Measurements from ENCODE around the gene C12orf76.
"Not testable (repeated sequence)": the region's sequence is repeated elsewhere in the genome, so short reads cannot be mapped to it uniquely, and the experiment has no call there.

C12orf76 gene

DNA sequence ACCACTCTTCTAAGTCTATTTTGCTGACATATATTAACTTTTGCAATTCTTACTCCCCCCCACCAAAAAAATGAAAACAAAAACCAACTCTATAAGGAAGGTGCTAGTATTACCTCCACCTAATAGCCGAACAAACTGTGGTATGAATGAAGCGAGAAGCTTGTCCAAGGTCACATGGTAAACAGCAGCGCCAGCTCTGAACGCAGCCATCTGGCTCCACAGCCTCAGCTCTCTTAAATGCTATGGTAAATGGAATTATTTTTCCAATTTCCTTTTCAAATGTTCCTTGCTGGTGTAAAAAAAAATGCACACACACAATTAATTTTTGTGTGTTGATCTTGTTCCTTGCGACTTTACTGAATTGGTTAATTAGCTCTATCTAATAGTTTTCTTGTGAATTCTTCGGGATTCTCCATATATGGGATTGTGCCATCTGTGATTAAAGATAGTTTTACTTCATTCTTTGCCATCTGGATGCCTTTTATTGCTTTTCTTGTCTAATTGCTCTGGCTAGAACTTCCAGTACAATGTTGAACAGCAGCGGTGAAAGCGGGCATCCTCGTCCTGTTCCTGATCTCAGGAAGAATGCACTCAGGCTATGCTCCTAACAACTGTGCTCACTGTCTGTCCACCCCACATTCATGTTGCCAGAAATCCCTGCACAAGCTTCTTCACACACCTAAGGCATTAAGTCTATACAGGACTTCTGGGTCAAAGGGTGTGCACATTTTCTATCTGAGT lies 10.7 kb upstream of the C12orf76 start:
- H3K9me3 ChIP-seq (ENCODE audit: low read length), result no peaks in the 10 kb centered on the region
- no peaks in the 10 kb centered on the region for H3K27me3 ChIP-seq (ENCODE audit: control insufficient read depth in 1 of 2, insufficient read depth in 2 of 2, low read length in 2 of 2)
- H3K9ac ChIP-seq (ENCODE audit: low read length), result no peak overlapping the region
- H3K27ac ChIP-seq (ENCODE audit: low read depth, low read length), result no peak overlapping the region
- H3K36me3 ChIP-seq (ENCODE audit: insufficient read depth, low read length), result no peaks in the 10 kb centered on the region
- H3K4me3 ChIP-seq (ENCODE audit: low read depth in 1 of 2, low read length in 2 of 2), result no peak overlapping the region
- no peaks in the 10 kb centered on the region for H3K4me1 ChIP-seq (ENCODE audit: insufficient read depth, low read length)

DNA sequence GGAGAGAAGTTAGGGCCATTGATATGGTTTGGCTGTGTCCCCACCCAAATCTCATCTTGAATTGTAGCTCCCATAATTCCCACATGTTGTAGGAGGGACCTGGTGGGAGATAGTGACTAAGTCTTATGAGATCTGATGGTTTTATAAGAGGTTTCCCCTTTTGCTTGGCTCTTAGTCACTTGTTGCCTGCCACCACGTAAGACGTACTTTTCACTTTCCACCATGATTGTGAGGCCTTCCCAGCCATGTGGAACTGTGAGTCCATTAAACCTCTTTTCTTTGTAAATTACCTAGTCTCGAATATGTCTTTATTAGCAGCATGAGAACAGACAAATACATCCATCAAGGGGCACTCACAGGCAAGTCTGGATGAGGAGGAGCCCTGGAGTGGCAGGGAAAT lies 8.3 kb upstream of the C12orf76 start:
- H3K27me3 ChIP-seq (ENCODE audit: control insufficient read depth in 1 of 2, insufficient read depth in 2 of 2, low read length in 2 of 2); H3K27ac ChIP-seq (ENCODE audit: low read depth, low read length); H3K4me3 ChIP-seq (ENCODE audit: low read depth in 1 of 2, low read length in 2 of 2); H3K36me3 ChIP-seq (ENCODE audit: insufficient read depth, low read length); H3K9ac ChIP-seq (ENCODE audit: low read length); H3K4me1 ChIP-seq (ENCODE audit: insufficient read depth, low read length); H3K9me3 ChIP-seq (ENCODE audit: low read length): not testable (repeated sequence)

DNA sequence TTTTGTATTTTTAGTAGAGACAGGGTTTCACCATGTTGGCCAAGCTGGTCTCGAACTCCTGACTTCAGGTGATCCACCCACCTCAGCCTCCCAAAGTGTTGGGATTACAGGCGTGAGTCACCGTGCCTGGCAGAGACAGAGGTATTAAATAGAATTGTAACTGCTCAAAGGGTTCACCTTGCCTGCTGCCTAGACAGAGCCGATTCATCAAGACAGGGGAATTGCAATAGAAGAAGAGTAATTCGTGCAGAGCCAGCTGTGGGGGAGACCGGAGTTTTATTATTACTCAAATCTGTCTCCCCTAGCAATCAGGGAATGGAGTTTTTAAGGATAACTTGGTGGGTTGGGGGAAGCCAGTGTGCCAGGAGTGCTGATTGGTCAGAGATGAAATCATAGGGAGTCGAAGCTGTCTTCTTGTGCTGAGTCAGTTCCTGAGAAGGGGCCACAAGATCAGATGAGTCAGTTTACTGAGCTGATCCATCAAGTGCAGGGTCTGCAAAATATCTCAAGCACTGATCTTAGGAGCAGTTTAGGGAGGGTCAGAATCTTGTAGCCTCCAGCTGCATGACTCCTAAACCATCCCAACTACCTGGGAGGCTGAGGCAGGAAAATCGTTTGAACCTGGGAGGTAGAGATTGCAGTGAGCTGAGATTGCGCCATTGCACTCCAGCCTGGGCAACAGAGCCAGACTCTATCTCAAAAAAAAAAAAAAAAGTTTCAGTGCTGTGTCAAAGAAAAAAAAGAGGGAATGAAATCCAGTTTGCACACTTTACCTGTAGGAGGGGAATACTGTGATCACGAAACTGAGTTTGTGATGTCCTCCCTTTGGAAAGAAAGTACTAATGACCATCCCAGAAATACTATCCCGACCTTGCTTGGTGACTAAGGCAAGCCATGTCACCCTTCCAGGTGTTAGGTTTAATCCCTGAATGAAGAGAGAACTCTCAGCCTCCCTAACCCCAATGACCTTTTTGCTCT lies 7.3 kb upstream of the C12orf76 start:
- not testable (repeated sequence) for H3K9me3 ChIP-seq (ENCODE audit: low read length); H3K9ac ChIP-seq (ENCODE audit: low read length); H3K4me1 ChIP-seq (ENCODE audit: insufficient read depth, low read length); H3K36me3 ChIP-seq (ENCODE audit: insufficient read depth, low read length); H3K27ac ChIP-seq (ENCODE audit: low read depth, low read length); H3K27me3 ChIP-seq (ENCODE audit: control insufficient read depth in 1 of 2, insufficient read depth in 2 of 2, low read length in 2 of 2); H3K4me3 ChIP-seq (ENCODE audit: low read depth in 1 of 2, low read length in 2 of 2)

DNA sequence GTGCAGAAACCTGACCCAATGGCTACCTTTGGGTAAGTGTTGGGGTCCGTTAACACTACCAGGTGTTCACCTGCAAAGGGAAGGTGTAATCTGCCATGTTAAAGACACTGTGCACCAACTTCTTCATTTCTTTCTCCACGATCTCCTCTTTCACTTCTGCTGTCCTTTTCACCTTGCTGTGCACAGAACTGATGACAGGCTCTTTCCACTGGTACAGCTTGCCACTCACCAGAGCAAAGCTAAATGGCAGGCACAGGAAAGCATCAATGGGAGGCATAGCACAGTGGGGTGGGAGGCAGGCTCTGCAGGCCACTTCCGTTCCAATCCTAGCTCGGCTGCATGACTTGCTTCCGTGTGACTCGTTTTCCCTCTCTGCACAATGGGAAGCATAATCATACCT lies 2.6 kb upstream of the C12orf76 start:
- no peak overlapping the region for H3K4me3 ChIP-seq (ENCODE audit: low read depth in 1 of 2, low read length in 2 of 2)
- H3K9me3 ChIP-seq (ENCODE audit: low read length), result no peaks in the 10 kb centered on the region
- H3K36me3 ChIP-seq (ENCODE audit: insufficient read depth, low read length), result peaks cover 3% of the 10 kb centered on the region
- no peak overlapping the region for H3K9ac ChIP-seq (ENCODE audit: low read length)
- peaks cover 19% of the 10 kb centered on the region for H3K4me1 ChIP-seq (ENCODE audit: insufficient read depth, low read length)
- no peak overlapping the region for H3K27ac ChIP-seq (ENCODE audit: low read depth, low read length)
- no peaks in the 10 kb centered on the region for H3K27me3 ChIP-seq (ENCODE audit: control insufficient read depth in 1 of 2, insufficient read depth in 2 of 2, low read length in 2 of 2)

DNA sequence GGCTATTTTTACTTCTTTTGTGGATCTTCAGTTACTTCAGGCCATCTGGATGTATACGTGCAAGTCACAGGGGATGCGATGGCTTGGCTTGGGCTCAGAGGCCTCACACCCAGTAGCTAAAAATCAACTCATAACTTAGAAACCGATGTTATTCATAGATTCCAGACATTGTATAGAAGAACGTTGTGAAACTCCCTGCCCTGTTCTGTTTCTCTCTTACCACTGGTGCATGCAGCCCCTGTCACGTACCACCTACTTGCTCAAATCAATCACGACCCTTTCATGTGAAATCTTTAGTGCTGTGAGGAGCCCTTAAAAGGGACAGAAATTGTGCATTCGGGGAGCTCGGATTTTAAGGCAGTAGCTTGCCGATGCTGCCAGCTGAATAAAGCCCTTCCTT lies 1.3 kb upstream of the C12orf76 start:
- not testable (repeated sequence) for H3K4me3 ChIP-seq (ENCODE audit: low read depth in 1 of 2, low read length in 2 of 2); H3K9ac ChIP-seq (ENCODE audit: low read length); H3K36me3 ChIP-seq (ENCODE audit: insufficient read depth, low read length); H3K27ac ChIP-seq (ENCODE audit: low read depth, low read length); H3K9me3 ChIP-seq (ENCODE audit: low read length); H3K27me3 ChIP-seq (ENCODE audit: control insufficient read depth in 1 of 2, insufficient read depth in 2 of 2, low read length in 2 of 2)
- peaks cover 19% of the 10 kb centered on the region for H3K4me1 ChIP-seq (ENCODE audit: insufficient read depth, low read length)

DNA sequence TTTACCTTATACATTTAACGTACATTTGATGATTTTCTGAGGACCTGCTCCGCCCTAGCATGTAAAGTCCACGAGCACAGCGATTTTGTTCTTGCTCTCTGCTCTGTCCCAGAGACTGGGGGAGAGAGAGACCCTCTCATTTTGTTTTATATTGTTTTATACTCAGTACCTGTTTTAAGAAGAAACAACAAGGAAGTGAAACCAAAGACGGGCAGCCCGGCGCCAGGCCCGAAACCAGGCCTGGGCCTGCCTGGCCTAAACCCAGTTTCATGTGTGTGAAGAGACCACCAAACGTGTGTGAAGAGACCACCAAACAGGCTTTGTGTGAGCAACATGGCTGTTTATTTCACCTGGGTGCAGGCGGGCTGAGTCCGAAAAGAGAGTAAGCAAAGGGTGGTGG lies 712 bp upstream of the C12orf76 start:
- peak overlapping the region; percentile 5 for H3K27ac ChIP-seq (ENCODE audit: low read depth, low read length)
- H3K4me3 ChIP-seq (ENCODE audit: low read depth in 1 of 2, low read length in 2 of 2), result peak overlapping the region; percentile 62 to 86
- peaks cover 19% of the 10 kb centered on the region for H3K4me1 ChIP-seq (ENCODE audit: insufficient read depth, low read length)
- not testable (repeated sequence) for H3K9ac ChIP-seq (ENCODE audit: low read length); H3K27me3 ChIP-seq (ENCODE audit: control insufficient read depth in 1 of 2, insufficient read depth in 2 of 2, low read length in 2 of 2); H3K9me3 ChIP-seq (ENCODE audit: low read length); H3K36me3 ChIP-seq (ENCODE audit: insufficient read depth, low read length)

DNA sequence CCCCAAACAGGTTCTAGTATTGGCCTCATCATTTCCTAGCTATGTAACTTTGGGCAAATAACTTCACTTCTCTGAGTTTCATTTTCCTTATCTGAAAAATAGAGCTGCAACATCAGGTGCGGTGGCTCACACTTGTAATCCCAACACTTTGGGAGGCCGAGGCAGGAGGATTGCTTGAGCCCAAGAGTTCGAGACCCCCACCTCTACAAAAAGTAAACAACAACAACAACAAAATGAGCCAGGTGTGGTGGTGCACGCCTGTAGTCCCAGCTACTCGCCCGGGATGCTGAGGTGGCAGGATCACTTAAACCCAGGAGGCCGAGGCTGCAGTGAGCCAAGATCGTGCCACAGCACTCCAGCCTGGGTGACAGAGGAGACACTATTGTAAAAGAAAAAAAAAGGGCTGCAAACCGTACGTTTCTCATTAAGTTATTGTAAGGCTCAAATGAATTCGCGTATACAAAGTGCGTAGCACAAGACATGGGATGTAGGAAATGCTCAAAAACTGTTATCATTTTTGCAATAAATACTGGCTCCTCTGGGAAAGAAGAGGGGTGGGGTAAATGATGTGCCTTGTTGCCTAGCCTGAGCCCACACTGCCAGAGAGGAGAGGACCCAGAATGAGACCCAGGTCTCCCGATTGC lies 903 bp downstream of the C12orf76 start:
- Histone ChIP-seq H3K4me3 (ENCODE audit: low read depth in 1 of 2, low read length in 2 of 2) (peak overlapping the region; percentile 62 to 86), H3K27ac (ENCODE audit: low read depth, low read length) (no peak overlapping the region)

GRCh38 chr12:110046451-110047187 lies 1.7 kb downstream of the C12orf76 start:
- Histone ChIP-seq H3K4me1 (ENCODE audit: insufficient read depth, low read length) (peaks cover 22% of the 10 kb centered on the region), H3K9ac (ENCODE audit: low read length) (no peak overlapping the region), H3K36me3 (ENCODE audit: insufficient read depth, low read length) (peaks cover 11% of the 10 kb centered on the region), H3K27ac (ENCODE audit: low read depth, low read length) (no peak overlapping the region), H3K4me3 (ENCODE audit: low read depth in 1 of 2, low read length in 2 of 2) (peak overlapping the region in 1 of 2 donors; percentile 62), H3K9me3 (ENCODE audit: low read length) (no peaks in the 10 kb centered on the region), H3K27me3 (ENCODE audit: control insufficient read depth in 1 of 2, insufficient read depth in 2 of 2, low read length in 2 of 2) (no peaks in the 10 kb centered on the region)

More for the DNA sequence above, 903 bp downstream of the C12orf76 start:
- Histone ChIP-seq H3K4me1 (ENCODE audit: insufficient read depth, low read length) (peaks cover 19% of the 10 kb centered on the region), H3K36me3 (ENCODE audit: insufficient read depth, low read length) (peaks cover 3% of the 10 kb centered on the region), H3K9me3 (ENCODE audit: low read length) (no peaks in the 10 kb centered on the region), H3K9ac (ENCODE audit: low read length) (peak overlapping the region; percentile 8), H3K27me3 (ENCODE audit: control insufficient read depth in 1 of 2, insufficient read depth in 2 of 2, low read length in 2 of 2) (no peaks in the 10 kb centered on the region)

DNA sequence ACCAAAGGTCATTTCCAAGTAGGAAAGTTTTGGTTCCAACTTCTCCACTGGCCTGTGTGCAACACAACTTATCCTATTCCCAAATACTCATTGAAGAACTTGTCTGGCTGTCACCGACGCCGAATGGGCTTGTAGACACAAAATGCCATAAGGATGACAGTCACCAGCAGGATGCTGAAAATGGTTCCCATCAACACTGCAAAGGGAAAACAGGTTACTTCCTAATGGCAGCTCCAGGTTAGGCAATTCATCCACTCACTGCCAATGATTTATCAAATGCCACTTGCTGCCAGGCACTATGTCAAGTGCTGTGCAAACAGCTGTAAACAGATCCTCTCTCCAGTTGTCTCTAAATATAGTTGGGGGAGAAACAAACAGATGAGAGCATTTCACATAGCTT lies 6.1 kb downstream of the C12orf76 start:
- peaks cover 39% of the 10 kb centered on the region for H3K36me3 ChIP-seq (ENCODE audit: insufficient read depth, low read length)
- H3K27me3 ChIP-seq (ENCODE audit: control insufficient read depth in 1 of 2, insufficient read depth in 2 of 2, low read length in 2 of 2), result no peaks in the 10 kb centered on the region
- H3K4me3 ChIP-seq (ENCODE audit: low read depth in 1 of 2, low read length in 2 of 2), result no peak overlapping the region
- no peaks in the 10 kb centered on the region for H3K9me3 ChIP-seq (ENCODE audit: low read length)
- no peak overlapping the region for H3K27ac ChIP-seq (ENCODE audit: low read depth, low read length)
- no peak overlapping the region for H3K9ac ChIP-seq (ENCODE audit: low read length)
- H3K4me1 ChIP-seq (ENCODE audit: insufficient read depth, low read length), result peaks cover 27% of the 10 kb centered on the region

DNA sequence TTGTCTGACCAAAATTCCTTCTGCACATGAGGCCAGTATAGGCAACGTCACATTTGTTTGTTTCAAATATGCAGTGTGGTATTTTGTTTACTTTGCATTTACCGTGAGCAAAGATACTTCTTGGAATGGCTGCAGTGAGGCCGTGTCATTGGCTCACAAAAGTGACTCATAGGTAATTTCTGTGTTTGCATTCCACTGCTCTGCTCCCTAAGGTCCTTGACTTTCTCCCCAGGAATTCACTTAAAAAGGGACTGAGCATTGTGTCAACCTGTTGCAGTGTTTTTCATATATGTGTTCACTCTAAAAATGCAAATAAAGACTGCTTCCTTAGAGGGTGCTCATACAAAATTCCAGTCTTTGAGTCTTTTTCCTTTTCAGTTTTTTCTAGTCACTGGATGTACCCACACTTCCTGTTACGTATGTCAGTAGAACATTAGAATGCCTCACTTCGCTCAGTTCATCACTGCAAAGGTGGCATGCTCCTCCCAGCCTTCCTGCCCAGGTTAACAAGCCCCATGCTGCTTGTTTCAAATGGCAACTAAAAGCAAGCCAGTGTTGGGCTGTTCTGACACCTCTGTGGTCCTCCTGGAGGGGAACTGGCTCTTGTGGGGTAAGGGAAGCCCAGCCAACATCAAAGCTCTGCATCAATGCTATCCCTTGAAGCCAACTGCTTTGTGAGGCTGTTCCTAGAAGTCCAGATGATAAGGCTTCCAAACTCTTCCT lies 9.1 kb downstream of the C12orf76 start:
- Histone ChIP-seq H3K27me3 (ENCODE audit: control insufficient read depth in 1 of 2, insufficient read depth in 2 of 2, low read length in 2 of 2) (no peaks in the 10 kb centered on the region), H3K27ac (ENCODE audit: low read depth, low read length) (no peak overlapping the region), H3K9me3 (ENCODE audit: low read length) (no peaks in the 10 kb centered on the region), H3K4me3 (ENCODE audit: low read depth in 1 of 2, low read length in 2 of 2) (no peak overlapping the region), H3K4me1 (ENCODE audit: insufficient read depth, low read length) (peaks cover 18% of the 10 kb centered on the region), H3K9ac (ENCODE audit: low read length) (no peak overlapping the region), H3K36me3 (ENCODE audit: insufficient read depth, low read length) (peaks cover 50% of the 10 kb centered on the region)
